Measurements from ENCODE around the gene CCDC159. TPM values are rescaled to one million over a fixed set of nuclear protein-coding genes. Genes with fewer than 3 reads are reported as not detected.
"Not testable (repeated sequence)": the region's sequence is repeated elsewhere in the genome, so short reads cannot be mapped to it uniquely, and the experiment has no call there.

Gene CCDC159
- polyA plus RNA-seq, 1 experiment = 12.1 TPM

GRCh38 chr19:11337080-11337479, 9.2 kb upstream of the CCDC159 start:
- DNase-seq (ENCODE audit: low read depth, low spot score) = no peak
- no peak overlapping the region for H3K27ac ChIP-seq (ENCODE audit: low read depth, low read length)
- no peaks in the 10 kb centered on the region; the same call in 1 of the 2 replicates for H3K9me3 ChIP-seq (ENCODE audit: control insufficient read depth, insufficient read depth, low read length)
- ChIA-PET POLR2A (no interaction called here), CTCF (no interaction called here)
- H3K27me3 ChIP-seq (ENCODE audit: control insufficient read depth, insufficient read depth, low read length) = no peaks in the 10 kb centered on the region
- TF ChIP-seq, protein P1, sequence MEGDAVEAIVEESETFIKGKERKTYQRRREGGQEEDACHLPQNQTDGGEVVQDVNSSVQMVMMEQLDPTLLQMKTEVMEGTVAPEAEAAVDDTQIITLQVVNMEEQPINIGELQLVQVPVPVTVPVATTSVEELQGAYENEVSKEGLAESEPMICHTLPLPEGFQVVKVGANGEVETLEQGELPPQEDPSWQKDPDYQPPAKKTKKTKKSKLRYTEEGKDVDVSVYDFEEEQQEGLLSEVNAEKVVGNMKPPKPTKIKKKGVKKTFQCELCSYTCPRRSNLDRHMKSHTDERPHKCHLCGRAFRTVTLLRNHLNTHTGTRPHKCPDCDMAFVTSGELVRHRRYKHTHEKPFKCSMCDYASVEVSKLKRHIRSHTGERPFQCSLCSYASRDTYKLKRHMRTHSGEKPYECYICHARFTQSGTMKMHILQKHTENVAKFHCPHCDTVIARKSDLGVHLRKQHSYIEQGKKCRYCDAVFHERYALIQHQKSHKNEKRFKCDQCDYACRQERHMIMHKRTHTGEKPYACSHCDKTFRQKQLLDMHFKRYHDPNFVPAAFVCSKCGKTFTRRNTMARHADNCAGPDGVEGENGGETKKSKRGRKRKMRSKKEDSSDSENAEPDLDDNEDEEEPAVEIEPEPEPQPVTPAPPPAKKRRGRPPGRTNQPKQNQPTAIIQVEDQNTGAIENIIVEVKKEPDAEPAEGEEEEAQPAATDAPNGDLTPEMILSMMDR (IDR thresholded peaks at IDR 0.05; ENCODE audit: low read depth, low read length) = no peak
- H3K4me3 ChIP-seq (ENCODE audit: low read depth, low read length) = no peak overlapping the region

DNA sequence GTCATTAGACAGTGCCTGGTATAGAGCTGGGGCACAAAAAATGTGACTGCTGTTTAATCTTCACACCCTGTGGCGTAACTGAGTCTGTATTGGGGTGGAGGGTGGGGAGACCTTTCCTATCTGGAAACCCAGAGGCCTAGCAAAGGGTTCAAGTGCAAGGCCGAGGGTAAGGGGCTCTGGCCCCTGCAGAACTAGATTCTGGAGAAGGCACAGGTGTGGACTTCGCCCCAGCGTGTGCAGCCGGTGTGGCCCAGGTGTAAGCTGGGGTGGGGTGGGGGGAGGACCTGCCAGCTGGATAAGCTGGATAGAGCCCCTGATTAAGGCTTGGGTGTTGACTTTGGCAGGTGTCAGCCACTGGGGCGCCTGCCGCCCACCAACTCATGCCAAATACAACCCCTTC, 8.2 kb upstream of the CCDC159 start:
- TF ChIP-seq, protein P1 (IDR thresholded peaks at IDR 0.05; ENCODE audit: low read depth, low read length) = no peak
- Histone ChIP-seq H3K27me3 (ENCODE audit: control insufficient read depth, insufficient read depth, low read length) (no peaks in the 10 kb centered on the region), H3K4me3 (ENCODE audit: low read depth, low read length) (no peak overlapping the region), H3K9me3 (ENCODE audit: control insufficient read depth, insufficient read depth, low read length) (no peaks in the 10 kb centered on the region; the same call in 1 of the 2 replicates), H3K27ac (ENCODE audit: low read depth, low read length) (no peak overlapping the region)
- ChIA-PET CTCF (interaction anchor here (1.5 kb wide), 1 partner anchor 43 kb away, joined by 6 read pairs; no protein-coding TSS in a partner anchor), POLR2A (interaction anchor here (0.7 kb wide), 1 partner anchor 14 kb away, joined by 4 read pairs; no protein-coding TSS in a partner anchor)
- DNase-seq (ENCODE audit: low read depth, low spot score) = no peak

DNA sequence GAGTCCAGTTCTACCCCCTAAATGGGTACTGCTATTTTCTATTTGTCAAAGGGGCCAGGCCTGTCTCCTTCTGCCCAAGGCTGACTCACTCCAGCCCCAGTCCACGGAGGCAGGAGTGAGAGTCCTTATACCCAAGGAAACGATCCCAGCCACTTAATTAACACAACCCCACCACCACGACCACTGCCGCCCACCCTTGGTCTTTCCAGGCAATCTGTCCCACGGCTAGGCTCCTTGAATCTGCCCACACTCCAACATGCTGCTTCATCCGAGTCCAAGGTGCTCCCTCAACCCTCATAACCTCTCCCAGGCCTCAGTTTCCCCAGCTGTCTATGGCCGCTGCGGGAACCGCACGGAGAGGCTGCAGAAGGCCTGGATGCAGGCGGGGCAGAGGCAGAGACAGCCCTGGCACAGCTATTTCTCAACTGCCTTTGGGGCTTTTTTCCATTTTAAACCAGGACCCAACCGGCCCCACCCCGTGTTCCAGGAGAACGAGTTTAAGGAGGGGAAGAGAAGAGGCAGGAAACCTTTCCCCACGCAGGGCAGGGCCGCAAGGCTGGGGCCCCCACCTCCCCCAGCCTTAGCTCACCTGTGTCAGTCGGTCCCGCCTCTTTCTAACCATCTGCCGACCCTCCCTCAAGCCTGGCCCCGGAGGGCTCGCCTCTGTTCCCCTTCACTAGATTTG, 7.6 kb upstream of the CCDC159 start:
- ChIA-PET POLR2A (interaction anchor here (1.0 to 1.6 kb wide), 2 partner anchors 15 to 36 kb away, joined by 4 read pairs; partner anchors contain the start of gene SWSAP1), CTCF (interaction anchor here (1.5 kb wide), 1 partner anchor 43 kb away, joined by 6 read pairs; no protein-coding TSS in a partner anchor)
- Histone ChIP-seq H3K4me3 (ENCODE audit: low read depth, low read length) (peak overlapping the region; percentile 73), H3K27ac (ENCODE audit: low read depth, low read length) (no peak overlapping the region), H3K9me3 (ENCODE audit: control insufficient read depth, insufficient read depth, low read length) (no peaks in the 10 kb centered on the region; the same call in 1 of the 2 replicates), H3K27me3 (ENCODE audit: control insufficient read depth, insufficient read depth, low read length) (no peaks in the 10 kb centered on the region)
- TF ChIP-seq, protein P1 (IDR thresholded peaks at IDR 0.05; ENCODE audit: low read depth, low read length) = no peak
- DNase-seq (ENCODE audit: low read depth, low spot score) = no peak

DNA sequence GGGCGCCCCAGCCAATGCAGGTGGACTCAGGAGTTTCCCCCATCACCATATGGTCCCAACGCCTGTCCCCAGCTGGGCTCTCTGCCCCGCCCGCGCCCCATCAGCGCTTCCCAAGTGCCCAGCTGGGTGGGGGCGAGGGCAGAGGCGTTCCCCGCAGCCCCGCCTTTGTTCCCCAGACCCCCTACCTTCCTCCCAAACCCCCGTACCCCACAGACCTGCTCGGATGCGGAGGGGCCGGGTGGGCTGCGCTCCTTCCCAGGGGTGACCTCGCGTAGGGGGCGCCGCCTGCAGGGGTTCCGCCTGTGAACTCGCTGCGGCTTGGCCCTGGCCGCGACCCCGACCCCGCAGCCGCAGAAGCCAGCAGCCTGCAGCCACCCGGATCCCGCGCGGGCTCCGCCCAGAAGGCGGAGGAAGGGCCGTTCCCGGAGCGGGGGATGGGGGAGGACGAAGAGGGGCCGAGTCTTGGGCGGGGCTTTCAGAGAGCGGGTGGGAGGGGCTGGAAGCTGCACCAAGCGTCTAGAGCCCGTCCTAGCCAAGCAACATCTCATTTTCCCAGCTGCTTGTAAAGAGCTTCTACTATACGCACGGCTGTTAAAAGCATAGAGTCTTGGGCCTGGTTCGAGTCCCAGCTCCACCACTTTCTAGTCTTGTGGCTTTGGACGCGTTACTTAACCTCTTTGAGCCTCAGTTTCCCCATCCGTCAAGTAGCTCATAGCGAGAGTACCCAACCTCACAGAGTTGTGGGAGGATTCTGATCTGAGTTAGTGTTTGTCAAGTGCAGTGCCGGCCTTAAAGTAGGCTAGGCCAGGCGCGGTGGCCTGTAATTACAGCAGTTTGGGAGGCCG, 6.8 kb upstream of the CCDC159 start, which contains the start of gene RAB3D:
Gene RAB3D (minus strand): TSS at position 404 of the 845 bp plus-strand sequence. CDS start 2,258 bp downstream, outside the sequence.
- no peaks in the 10 kb centered on the region for H3K27me3 ChIP-seq (ENCODE audit: control insufficient read depth, insufficient read depth, low read length)
- H3K9me3 ChIP-seq (ENCODE audit: control insufficient read depth, insufficient read depth, low read length) = no peaks in the 10 kb centered on the region; the same call in 1 of the 2 replicates
- CTCF ChIA-PET = interaction anchor here (0.6 to 2.3 kb wide), 4 partner anchors 42 to 105 kb away, joined by 3 to 7 read pairs (median 4); no protein-coding TSS in a partner anchor
- H3K27ac ChIP-seq (ENCODE audit: low read depth, low read length) = no peak within 1 kb of the TSS
- TF ChIP-seq, protein P1 (IDR thresholded peaks at IDR 0.05; ENCODE audit: low read depth, low read length) = no peak
- H3K4me3 ChIP-seq (ENCODE audit: low read depth, low read length) = peak within 1 kb of the TSS; percentile 73
- POLR2A ChIA-PET = interaction anchor here (0.5 to 1.6 kb wide), 4 partner anchors 15 to 219 kb away, joined by 3 to 4 read pairs (median 4); partner anchors contain the start of gene SWSAP1
- peak; percentile 63 for DNase-seq (ENCODE audit: low read depth, low spot score)

DNA sequence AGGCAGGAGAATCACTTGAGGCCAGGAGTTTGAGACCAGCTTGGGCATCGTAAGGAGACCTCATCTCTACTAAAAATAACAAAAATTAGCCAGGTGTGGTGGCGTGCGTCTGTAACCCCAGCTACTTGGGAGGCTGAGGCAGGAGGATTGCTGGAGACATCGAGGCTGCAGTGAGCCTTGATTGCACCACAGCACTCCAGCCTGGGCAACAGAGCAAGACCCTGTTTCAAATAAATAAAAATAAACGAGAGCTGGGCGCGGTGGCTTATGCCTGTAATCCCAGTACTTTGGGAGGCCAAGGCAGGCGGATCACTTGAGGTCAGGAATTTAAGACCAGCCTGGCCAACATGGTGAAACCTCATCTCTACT, 6.2 kb upstream of the CCDC159 start:
- CTCF ChIA-PET = interaction anchor here (0.6 to 2.3 kb wide), 3 partner anchors 43 to 104 kb away, joined by 3 to 7 read pairs (median 3); no protein-coding TSS in a partner anchor
- not testable (repeated sequence) for DNase-seq (ENCODE audit: low read depth, low spot score); H3K9me3 ChIP-seq (ENCODE audit: control insufficient read depth, insufficient read depth, low read length); H3K27ac ChIP-seq (ENCODE audit: low read depth, low read length); H3K27me3 ChIP-seq (ENCODE audit: control insufficient read depth, insufficient read depth, low read length)
- POLR2A ChIA-PET = interaction anchor here (0.5 to 1.6 kb wide), 4 partner anchors 16 to 218 kb away, joined by 3 to 4 read pairs (median 4); partner anchors contain the start of gene SWSAP1
- peak overlapping the region; percentile 73; the same call in 1 of the 2 replicates for H3K4me3 ChIP-seq (ENCODE audit: low read depth, low read length)
